C1 segment of cervical spinal cord (tissue), 14 donors: ENCODE data around the gene DGKD.

ENCODE experiments used
- DNase-seq, 14 donors: peaks; one replicate each; lab custom pipeline; 2025; lab: John Stamatoyannopoulos, UW

The DGKD gene

DNA sequence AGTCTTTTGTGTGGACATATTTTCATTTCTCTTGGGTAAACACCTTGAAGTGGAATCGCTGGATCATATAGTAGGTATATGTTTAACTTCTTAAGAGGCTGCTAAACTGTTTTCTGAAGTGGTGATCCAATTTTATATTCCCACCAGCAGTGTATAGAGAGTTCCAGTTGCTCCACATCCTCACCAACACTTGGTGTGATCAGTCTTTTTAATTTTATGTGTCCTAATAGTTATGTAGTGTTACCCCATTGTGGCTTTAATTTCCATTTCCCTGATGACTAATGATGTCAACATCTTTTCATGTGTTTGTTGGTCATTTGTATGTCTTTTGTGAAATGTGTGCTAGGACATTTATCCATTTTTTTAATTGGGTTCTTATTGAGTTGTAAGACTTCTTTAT lies 56.9 kb downstream of the DGKD start:
- DNase-seq, result no peak

DNA sequence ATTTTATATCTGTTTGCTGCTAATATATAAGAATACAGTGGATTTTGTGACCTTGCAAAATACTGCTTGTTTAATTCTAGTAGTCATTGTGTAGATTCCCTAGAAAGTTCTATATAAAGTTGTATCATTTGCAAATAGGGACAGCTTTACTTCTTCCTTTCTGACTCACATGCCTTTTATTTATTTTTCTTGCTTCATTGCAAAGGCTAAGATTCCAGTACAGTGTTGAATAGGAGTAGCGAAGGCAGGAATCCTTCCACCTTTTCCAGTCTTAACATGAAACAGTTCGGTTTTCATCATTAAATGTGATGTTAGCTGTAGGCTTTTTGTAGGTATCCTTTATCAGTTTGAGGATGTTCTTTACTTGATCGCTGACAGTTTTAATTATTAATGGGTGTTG lies 58.1 kb downstream of the DGKD start:
- DNase-seq, result no peak

DNA sequence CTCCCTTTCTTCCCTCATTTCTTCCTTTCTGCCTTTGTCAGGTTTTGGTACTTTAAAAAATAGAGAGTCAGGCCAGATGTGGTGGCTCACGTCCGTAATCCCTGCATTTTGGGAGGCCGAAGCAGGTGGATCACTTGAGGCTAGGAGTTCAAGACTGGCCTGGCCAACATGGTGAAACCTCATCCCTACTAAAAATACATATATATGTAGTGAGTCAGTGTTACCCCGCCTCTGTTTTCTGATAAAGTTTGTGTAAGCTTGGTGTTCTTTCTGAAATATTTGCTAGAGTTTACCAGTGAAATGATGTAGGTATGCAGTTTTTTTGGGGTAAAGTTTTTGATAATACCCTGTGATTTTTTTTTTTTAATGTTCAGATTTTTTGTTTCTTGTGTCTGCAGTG lies 58.8 kb downstream of the DGKD start:
- DNase-seq, result no peak

DNA sequence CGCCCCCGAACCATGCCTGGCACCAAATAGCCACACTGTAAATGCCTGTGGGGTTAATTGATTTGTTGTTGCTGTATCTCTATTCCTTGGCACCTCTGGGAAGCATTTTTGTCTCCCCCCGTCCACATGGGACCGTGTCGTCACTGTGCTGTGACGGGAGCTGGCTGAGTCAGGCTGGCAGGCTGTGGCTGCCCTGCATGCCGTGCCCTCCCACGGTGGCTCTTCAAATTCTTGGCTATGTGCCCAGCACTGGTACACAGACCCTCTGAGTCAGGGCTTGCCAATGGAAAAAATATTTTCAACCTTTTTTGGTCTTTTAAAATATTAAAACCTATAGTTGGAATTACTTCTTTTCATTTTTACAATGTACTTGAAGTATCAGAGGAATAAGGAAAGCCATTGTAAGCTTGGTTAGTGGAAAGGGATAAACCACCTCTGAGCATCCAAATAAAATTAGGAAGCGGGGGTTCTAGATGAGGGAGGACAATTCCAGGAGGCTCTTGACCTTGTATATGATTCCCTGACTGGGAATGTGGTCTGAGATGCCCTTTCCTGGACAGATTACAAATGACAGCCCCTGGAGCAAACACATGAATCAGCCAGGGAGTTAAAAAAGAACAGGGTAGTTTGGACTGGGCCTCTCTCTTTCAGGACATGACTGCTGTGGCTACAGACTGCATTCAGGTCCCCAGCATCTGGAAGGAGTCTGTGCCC lies 59.4 kb downstream of the DGKD start:
- peak in 9 of 14 donors; percentile 12 to 81 (median 37) for DNase-seq

DNA sequence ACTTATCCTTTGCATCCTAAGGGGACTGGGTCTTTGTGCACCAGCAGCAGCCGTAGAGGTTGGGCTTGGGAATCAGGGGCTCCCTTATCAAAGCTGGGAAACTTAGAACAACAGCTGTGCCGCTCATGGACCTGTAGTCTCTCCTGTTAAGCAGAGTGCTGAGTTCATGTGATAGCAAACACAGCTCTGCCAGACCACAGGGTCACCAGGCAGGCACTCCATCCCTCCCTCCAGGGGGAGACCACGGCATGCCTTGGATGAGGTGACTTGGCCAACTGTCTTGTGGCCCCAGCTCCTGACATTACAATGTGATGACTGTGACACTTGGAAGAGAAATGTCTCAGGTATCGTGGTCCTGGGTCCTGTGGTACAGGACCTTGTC lies 60.0 kb downstream of the DGKD start:
- DNase-seq, result no peak

DNA sequence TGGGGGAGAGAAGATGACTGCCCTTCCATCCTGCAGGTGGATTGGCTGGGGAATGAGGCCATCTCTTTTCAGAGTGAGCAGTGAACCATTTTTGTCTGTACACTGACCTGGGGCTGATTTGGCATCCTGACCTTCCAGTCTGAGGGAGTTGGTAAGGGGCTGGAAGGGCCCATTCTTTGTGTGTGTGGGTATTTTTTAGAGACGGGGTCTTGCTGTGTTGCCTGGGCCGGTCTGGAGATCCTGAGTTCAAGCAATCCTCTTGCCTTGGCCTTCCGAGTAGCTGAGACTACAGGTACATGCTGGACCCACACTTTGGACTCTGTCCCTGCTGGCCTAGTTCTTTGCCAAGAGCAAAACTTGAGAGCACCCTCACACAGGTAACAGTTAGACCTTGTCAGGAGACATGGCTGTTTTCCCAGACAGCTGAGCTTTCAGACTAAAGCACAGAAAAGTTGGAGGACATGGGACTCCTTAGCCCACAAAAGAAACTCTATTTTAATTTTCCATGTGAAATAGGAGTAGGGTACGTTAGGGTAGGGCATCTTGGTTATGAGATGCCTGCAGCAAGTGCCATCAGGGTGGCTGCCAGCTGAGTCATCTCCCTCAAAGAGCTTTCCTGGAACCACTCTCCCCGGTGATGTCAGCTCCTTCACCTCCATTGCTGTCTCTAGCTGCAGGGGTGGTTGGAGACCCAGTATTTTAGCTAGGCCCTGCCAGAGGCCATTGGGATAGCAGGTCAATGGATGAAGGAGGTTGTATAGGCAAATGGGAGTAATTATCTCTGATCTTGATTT lies 60.7 kb downstream of the DGKD start:
- DNase-seq, result peak in 1 of 14 donors; percentile 42

- no peak for DNase-seq
These were observed 61.9 kb downstream of the DGKD start for GRCh38 chr2:233416199-233416598.

- no peak for DNase-seq
These were observed 62.4 kb downstream of the DGKD start for GRCh38 chr2:233416706-233417105.

DNA sequence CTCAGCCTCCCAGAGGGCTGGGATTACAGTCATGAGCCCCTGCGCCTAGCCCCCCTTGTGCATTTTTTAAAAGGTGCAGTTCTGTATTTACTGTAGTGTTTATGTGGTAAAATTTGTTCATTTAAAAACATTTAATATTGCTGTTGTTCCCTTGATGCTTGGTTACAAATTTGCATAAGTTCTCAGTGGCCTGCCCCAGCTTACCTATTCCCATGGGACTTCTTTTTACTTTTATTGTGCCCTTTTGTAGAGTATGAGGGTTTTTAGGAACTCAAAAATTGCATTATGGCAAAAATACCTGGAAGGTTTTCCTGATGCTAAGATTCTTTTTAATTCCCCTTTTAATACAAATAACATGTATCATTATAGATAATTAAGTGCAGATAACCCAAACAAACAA lies 63.0 kb downstream of the DGKD start:
- no peak for DNase-seq

DNA sequence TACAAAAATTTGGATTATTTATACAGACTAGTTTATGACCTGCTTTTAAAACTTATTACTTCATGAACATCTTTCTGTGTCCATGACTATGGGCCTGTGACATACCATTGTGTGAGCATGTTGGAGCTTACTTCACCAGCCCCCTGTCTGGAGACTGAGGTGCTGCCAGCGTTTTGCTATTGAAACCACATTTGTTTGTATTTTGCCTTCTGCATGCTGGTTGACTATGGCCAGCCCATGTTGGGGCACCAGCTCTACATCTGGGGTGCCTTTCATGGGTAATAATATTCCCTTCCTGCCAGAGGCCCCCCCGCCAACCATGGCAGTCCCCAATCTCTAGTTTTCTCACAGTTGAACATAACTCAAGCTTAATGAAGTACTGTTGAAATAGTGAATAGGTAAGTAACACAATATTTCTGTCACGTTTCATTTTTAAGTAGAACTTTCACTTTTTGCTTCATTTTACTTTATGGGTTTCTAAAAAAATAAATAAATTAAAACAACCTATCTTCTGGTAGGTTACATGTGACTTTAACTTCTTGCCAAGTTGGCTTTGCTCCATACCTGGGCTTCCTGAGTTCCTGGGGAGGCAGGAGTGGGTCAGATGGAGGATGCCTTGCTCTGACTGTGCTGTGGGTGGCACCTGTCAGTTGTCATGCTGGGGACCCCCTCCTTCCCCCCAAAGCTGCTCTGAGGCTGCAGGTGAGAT lies 63.9 kb downstream of the DGKD start:
- no peak for DNase-seq

DNA sequence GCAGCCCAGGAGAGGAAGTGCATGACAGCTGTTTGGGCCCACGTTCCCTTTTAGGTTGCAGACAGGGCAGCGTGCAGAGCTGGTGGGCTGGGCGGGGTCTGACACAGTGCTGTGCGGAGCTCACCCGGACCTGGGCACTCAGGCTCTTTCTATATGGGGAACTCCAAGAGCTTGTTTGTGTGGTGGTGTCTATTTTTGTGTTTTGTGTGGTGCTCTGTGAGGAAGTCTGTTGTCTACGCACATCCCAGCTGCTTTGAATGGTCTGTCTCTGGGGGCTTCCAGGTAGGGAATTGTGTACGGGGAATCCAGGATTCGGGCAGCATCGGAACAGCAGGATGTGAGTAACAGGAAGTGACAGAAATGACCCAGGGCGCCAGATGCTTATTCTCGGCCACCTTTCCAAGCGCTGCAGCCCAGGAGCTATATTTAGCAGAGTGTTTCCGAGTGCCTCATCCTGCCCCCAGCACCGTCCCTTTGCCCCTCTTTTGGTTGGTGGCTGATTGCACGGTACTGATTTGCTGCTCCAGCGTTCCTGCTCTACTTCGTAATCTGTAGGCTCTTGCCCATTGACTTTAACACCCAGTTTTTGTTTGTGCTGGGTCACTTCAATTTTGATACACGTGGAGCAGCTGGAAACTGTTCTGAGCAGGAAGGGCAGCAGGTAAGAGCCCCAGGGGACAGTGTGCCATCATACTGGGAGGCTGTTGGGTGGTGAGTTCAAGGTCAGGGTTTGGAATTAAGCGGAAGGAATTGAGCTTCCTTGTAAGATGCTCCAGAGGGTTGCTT lies 64.7 kb downstream of the DGKD start:
- DNase-seq, result no peak

- DNase-seq, result peak in 1 of 14 donors; percentile 53
These were observed 65.5 kb downstream of the DGKD start for GRCh38 chr2:233419602-233420391.

DNA sequence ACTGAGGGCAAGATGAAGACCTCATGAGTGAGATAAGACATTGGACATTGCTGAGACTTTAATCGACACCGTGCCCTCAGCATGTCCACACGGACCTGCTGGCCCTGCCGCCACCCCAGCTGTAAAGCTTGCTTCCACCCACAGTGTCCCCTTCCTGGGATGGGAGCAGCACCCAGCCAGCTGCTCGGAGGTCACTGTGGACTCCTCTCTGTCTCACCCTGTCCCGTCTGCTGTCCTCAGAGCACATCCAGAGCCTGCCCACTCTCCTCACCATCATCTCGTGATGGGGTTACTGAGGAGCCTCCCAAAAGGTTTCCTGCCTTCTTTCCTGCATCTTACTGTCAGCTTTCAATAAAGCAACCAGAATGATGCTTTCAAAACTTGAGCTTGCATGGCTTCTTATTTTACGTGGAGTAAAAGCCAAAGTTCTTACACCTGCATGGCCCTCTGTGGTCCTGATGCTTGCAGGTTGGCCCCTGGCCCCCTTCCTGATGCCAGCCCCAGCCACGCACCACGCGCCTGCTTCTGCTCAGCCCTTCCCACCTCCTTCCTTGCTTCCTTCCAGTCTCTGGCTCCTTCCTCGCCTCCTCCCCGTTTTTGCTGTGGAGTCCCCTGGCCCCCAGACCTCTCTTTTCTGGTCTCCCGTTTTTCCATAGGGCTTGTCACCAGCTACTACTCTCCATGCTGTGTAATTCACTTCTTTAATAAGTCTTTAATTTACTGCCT lies 67.0 kb downstream of the DGKD start:
- no peak for DNase-seq

DNA sequence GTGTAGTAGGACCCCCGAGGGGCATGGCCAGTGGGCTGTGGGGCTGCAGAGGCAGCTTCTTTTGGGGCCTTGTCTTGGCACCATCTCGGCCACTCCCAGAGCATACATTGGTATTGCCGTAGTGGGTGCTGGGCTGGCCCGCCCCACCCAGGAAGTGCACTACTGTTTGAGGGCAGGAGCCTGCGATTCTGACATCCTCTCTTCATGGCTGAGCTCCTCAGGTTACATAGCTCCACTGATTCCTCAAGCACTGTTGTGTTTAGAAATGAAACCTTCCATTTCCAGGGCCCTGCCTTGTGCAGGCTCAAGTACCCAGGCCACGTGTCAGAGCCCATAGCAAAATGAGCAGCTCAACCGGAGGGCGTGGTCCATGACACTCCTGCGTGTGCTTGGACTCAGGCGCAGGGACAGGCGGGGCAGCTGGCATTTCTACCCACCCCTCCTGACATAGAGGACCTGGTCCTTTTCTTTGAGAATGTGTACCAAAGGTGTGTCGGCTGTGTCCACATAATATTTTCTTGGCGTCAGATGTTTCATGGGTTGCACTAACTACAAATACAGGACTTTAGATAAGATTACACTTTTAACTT lies 67.9 kb downstream of the DGKD start:
- DNase-seq, result no peak

GRCh38 chr2:233422649-233423551 lies 68.6 kb downstream of the DGKD start:
- DNase-seq, result no peak

- DNase-seq, result no peak
These were observed 69.2 kb downstream of the DGKD start for GRCh38 chr2:233423552-233423860.

DNA sequence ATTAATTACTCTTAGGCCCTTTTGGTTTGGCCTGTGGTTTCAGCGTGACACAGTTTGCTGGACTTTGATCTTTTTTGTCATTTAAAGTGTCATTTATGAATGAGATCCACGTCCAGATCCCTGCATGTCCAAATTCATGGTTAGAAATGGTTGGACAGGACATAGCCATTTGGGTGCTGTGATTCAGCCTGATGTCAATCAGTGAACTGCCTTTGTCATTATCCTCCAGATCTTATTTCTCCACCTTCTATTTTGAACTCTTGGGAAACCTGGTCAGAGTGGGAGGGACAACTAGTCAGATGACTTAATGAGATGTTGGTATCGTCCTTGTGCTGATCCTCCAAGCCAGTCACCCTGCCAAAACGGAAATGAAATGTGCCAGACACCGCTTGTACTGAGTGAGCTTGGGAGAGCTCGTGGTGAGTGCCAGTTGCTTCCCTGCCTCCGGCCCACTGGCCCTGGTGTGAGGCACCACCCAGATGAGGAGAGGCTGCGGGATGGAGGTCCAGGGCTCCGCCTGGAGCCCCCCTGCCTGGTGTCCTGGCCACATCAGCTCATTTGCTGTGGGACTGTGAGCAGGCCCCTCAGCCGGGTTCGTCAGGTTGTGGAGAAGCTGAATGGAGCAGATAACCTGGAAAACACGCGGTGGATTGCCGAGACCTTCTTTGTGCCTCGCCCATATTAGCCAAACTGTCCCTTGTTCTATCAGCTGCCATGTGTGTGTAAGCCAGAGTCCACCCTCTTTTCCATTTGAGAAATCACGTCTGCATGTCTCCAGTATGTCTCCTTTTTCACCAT lies 70.1 kb downstream of the DGKD start:
- DNase-seq, result peak in 2 of 14 donors; percentile 15 to 83
